Calu3 (cell line): ENCODE measurements around the gene UCK2. TPM values are rescaled to one million over a fixed set of nuclear protein-coding genes. Genes with fewer than 3 reads are reported as not detected.

Experiments
- BruUV-seq: library from RNA; stranded (reverse); fragments of 400-500 nt; replicated peaks from 2 replicates; lab custom pipeline; 2021; lab: Mats Ljungman, UMichigan
- CTCF ChIA-PET: fragments of 300-600 bp; sonication (Branson Sonifier 250); formaldehyde crosslinking; loops from one replicate; lab custom pipeline; 2022; ENCODE audit warnings: antibody characterized with exemption; lab: Charles Lee
- DNase-seq: peaks from one replicate; pipeline ENCODE4 v3.0.0; 2022
- H3K27ac Mint-ChIP-seq: one replicate; pipeline ENCODE4 v1.8.0; 2022; ENCODE audit warnings: mixed read lengths; ENCODE audit not compliant: unreplicated experiment
- H3K27me3 Mint-ChIP-seq: one replicate; pipeline ENCODE4 v1.8.0; 2022; ENCODE audit warnings: mixed read lengths; ENCODE audit not compliant: unreplicated experiment
- H3K36me3 Mint-ChIP-seq: one replicate; pipeline ENCODE4 v1.8.0; 2022; ENCODE audit warnings: mild to moderate bottlenecking, moderate library complexity, mixed read lengths; ENCODE audit not compliant: insufficient read depth, unreplicated experiment
- H3K4me1 Mint-ChIP-seq: one replicate; pipeline ENCODE4 v1.8.0; 2022; ENCODE audit warnings: mild to moderate bottlenecking, low read depth, mixed read lengths; ENCODE audit not compliant: unreplicated experiment
- H3K4me3 Mint-ChIP-seq: one replicate; pipeline ENCODE4 v1.8.0; 2022; ENCODE audit warnings: mild to moderate bottlenecking, low read depth, moderate library complexity, mixed read lengths; ENCODE audit not compliant: unreplicated experiment
- H3K9me3 Mint-ChIP-seq: one replicate; pipeline ENCODE4 v1.8.0; 2022; ENCODE audit warnings: low read depth, mixed read lengths; ENCODE audit not compliant: unreplicated experiment
- CTCF ChIP-seq: fragments of 200-600 bp; IDR thresholded peaks from one replicate; pipeline ENCODE4 v1.8.0; 2022; ENCODE audit warnings: antibody characterized with exemption; ENCODE audit not compliant: unreplicated experiment
- intact Hi-C: fragments of 100-400 bp; cut with micrococcal nuclease; formaldehyde crosslinking; loops from one replicate; pipeline ENCODE4 v1.10.0; 2022; ENCODE audit not compliant: unreplicated experiment
- total RNA-seq: library from RNA; stranded (reverse); gene quantifications from 2 replicates; pipeline ENCODE4 v1.2.3, GENCODE V29; 2022

UCK2 gene
- total RNA-seq, 1 experiment from 2014 or later: 109 TPM

- peak; percentile 75 for DNase-seq
- no TSS peak for BruUV-seq
- intact Hi-C loops: loop anchor here (1.0 to 2.0 kb wide), 3 partner anchors 141 to 313 kb away; no protein-coding TSS in a partner anchor
- H3K36me3 Mint-ChIP-seq: peaks cover 33% of the 10 kb centered on the region
- peaks cover 22% of the 10 kb centered on the region for H3K4me1 Mint-ChIP-seq
- H3K4me3 Mint-ChIP-seq: no peak overlapping the region
- TF ChIP-seq CTCF: peak; percentile 72
- no peaks in the 10 kb centered on the region for H3K27me3 Mint-ChIP-seq
- H3K9me3 Mint-ChIP-seq: no peaks in the 10 kb centered on the region
- H3K27ac Mint-ChIP-seq: no peak overlapping the region
- CTCF ChIA-PET: interaction anchor here (0.7 kb wide), 1 partner anchor 678 kb away, joined by 7 read pairs; no protein-coding TSS in a partner anchor
Measured at GRCh38 chr1:165914136-165914798, 86.9 kb downstream of the UCK2 start.

GRCh38 chr1:165915480-165915879, 88.1 kb downstream of the UCK2 start:
- H3K9me3 Mint-ChIP-seq: no peaks in the 10 kb centered on the region
- intact Hi-C loops: loop anchor here (2.0 kb wide), 1 partner anchor 143 kb away; no protein-coding TSS in a partner anchor
- H3K4me3 Mint-ChIP-seq: no peak overlapping the region
- H3K27ac Mint-ChIP-seq: no peak overlapping the region
- no TSS peak for BruUV-seq
- CTCF ChIA-PET: interaction anchor here (1.2 kb wide), 1 partner anchor 9 kb away, joined by 4 read pairs; no protein-coding TSS in a partner anchor
- DNase-seq: no peak
- TF ChIP-seq CTCF: no peak
- no peaks in the 10 kb centered on the region for H3K27me3 Mint-ChIP-seq
- H3K36me3 Mint-ChIP-seq: peaks cover 27% of the 10 kb centered on the region
- peaks cover 13% of the 10 kb centered on the region for H3K4me1 Mint-ChIP-seq

GRCh38 chr1:165915932-165916348, 88.5 kb downstream of the UCK2 start:
- intact Hi-C loops: loop anchor here (2.0 kb wide), 1 partner anchor 143 kb away; no protein-coding TSS in a partner anchor

GRCh38 chr1:165917166-165917565, 89.8 kb downstream of the UCK2 start:
- intact Hi-C loops: no loop called here
- CTCF ChIA-PET: no interaction called here
- no peak for TF ChIP-seq CTCF

More at GRCh38 chr1:165915932-165916348, 88.5 kb downstream of the UCK2 start:
- BruUV-seq: no TSS peak
- Mint-ChIP-seq H3K36me3 (peaks cover 26% of the 10 kb centered on the region), H3K4me3 (no peak overlapping the region), H3K4me1 (peaks cover 9% of the 10 kb centered on the region), H3K9me3 (no peaks in the 10 kb centered on the region), H3K27me3 (no peaks in the 10 kb centered on the region), H3K27ac (peak overlapping the region; percentile 21)
- CTCF ChIA-PET: interaction anchor here (1.2 kb wide), 1 partner anchor 9 kb away, joined by 4 read pairs; no protein-coding TSS in a partner anchor
- DNase-seq: no peak
- TF ChIP-seq CTCF: no peak

More at GRCh38 chr1:165917166-165917565, 89.8 kb downstream of the UCK2 start:
- Mint-ChIP-seq H3K9me3 (no peaks in the 10 kb centered on the region), H3K27ac (no peak overlapping the region), H3K4me3 (no peak overlapping the region), H3K4me1 (no peaks in the 10 kb centered on the region), H3K36me3 (peaks cover 15% of the 10 kb centered on the region), H3K27me3 (no peaks in the 10 kb centered on the region)
- no TSS peak for BruUV-seq
- no peak for DNase-seq
